GM21526 (cell line): ENCODE measurements around the gene MARCHF10.
"Not testable (repeated sequence)": the region's sequence is repeated elsewhere in the genome, so short reads cannot be mapped to it uniquely, and the experiment has no call there.

Source experiments
- ATAC-seq: cut with Tn5 transposase; IDR thresholded peaks from one replicate; pipeline ENCODE4 v1.9.1; 2021; ENCODE audit warnings: moderate library complexity; ENCODE audit not compliant: unreplicated experiment, low FRiP score

MARCHF10 gene

DNA sequence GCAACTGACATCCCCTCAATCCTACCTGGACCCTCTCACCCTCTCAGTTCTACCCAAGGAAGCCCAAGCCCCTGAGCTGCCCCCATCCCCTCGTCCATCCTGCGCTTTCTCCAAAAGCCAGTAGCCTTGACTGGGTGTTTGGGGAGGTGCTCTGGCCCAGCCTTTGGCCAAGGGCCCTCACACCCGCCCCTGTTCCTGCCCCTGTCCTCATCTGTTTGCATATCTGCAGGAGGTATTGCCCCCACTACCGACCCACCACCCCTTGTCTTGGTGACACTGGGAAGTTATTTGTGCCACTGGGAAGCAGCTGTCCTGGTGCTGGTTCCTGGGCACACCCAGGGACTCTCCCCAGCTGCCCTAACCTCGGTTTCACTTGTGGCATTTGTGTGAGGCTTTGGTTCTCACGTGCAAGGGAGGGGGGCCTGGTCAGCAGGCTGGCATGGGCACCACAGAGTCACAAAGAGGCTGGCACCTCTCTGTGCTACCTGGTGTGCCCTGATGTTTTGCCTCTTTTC, 105.3 kb downstream of the MARCHF10 start:
- ATAC-seq = no peak

GRCh38 chr17:62701706-62702085, 106.4 kb downstream of the MARCHF10 start:
- no peak for ATAC-seq

DNA sequence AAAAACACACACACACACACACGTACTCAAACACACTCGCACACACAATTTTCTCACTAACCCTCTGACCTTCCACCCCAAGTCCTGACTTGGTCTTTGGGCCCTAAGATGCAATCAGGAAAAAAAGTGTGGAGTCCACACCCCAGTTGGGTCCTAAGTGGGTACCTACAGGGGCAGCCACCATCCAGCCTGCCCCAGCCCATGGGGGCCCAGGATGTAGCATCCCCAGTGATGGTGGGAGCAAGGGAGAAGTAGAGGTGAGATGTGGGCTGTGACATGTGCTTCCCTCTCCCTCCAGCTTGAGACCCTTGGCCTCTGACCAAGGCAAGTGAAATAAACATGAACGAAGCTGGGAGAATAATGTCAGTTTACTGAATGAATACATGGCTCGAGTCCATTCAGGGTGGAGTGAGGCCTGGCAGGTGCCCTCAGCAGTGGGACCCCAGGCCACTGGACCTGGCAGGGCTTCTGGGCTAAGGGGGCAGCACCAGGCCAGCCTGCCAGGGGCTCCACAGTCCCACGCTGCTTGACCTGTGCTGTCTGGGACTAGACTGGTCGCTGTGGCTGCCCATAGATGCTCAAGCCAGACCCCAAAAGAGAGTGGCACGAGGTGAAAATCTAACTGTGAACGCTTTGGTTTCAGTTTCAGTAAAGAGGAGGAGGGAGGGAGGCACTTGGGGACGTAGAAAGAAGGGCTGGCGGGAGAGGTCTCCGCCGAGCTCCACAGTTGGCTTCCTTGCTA, 107.0 kb downstream of the MARCHF10 start:
- ATAC-seq = no peak

DNA sequence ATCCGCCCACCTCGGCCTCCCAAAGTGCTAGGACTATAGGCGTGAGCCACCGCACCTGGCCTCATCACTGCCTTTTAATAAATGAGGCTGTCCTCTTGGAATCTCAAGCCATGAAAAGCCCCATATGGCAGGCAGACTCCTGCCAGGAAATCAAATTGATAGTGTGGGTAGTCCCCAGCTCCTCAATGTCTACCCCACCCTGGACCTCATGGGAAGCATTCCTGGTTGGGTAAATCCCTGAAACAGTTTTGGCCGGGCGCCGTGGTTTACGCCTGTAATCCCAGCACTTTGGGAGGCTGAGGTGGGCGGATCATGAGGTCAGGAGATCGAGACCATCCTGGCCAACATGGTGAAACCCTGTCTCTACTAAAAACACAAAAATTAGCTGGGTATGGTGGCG, 109.7 kb downstream of the MARCHF10 start:
- not testable (repeated sequence) for ATAC-seq

DNA sequence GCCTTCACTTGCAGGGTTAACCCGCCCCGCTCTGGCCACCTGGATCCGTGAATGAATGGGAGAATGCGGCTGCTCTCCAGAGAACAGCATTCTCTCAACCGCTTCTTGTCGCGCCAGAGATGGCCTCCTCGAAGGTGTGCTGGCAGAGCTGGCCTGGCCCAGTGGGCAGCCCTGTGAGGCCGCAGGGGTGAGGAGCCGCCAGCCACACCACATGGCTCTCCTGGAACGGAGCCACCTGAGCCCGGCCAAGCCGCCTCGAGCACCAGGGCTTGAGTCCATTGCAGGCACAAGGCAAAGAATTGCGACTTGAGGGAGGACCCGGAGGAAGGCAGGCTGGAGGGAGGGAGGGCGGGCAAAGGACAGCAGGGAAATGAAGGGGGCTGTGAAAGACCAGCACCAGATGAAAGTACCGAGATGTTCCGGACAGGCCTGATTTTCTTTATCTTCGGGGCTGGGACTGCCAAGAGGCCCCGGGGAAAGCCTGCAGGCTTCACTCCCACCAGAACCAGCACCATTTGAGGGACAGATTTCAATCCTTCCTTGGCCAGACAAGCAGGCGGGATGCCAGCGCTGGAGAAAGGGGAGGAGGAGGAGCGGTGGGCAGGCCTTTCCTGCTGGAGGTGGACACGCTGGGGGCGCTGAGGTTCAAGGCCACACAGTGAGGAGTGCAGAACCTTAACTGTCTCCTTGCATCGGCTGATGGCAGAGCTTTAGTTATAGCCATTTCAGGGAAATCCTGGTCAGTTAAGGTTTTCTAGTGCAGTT, 111.2 kb downstream of the MARCHF10 start:
- ATAC-seq = no peak

DNA sequence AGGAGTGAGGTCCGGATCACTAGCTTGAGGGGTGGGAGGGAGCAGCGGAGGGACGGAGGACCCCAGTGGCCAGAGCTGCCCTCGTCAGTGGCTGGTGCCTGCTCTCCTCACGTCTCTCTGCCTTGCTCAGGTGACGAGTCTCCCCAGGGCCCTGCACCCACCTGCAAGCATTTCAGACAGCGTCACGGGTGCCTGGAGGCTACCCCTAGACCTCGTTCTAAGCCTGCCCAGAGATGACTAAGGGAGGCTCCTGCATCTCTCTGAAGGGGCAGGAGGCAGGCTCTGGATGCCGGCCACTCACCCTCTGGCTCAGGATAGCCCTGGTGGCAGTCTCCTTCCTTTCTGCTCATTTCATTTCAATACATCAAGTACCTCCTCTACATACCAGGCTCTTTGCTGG, 111.9 kb downstream of the MARCHF10 start:
- no peak for ATAC-seq

DNA sequence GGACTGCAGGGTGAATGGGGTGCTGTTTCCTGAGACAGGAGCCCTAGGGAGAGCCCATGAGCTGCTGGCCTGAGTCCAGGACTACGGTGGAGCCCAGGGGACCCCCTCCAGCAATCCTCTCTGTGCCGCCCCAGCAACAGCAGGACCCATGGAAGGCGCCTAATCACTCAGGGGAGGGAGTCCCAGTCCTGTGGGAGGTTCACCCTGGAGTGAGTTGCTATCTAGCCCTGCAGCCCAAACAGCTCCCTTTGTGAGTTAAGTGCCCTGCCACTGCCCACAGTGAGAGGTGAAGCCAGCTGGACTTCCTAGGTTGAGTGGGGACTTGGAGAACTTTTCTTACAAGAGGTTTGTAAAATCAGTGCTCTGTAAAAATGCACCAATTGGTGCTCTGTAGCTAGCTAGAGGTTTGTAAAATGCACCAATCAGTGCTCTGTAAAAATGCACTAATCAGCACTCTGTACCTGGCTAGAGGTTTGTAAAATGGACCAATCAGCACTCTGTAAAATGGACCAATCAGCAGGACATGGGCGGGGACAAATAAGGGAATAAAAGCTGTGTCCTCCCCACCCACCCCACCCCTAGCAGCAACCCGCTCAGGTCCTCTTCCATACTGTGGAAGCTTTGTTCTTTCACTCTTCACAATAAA, 112.9 kb downstream of the MARCHF10 start:
- not testable (repeated sequence) for ATAC-seq

DNA sequence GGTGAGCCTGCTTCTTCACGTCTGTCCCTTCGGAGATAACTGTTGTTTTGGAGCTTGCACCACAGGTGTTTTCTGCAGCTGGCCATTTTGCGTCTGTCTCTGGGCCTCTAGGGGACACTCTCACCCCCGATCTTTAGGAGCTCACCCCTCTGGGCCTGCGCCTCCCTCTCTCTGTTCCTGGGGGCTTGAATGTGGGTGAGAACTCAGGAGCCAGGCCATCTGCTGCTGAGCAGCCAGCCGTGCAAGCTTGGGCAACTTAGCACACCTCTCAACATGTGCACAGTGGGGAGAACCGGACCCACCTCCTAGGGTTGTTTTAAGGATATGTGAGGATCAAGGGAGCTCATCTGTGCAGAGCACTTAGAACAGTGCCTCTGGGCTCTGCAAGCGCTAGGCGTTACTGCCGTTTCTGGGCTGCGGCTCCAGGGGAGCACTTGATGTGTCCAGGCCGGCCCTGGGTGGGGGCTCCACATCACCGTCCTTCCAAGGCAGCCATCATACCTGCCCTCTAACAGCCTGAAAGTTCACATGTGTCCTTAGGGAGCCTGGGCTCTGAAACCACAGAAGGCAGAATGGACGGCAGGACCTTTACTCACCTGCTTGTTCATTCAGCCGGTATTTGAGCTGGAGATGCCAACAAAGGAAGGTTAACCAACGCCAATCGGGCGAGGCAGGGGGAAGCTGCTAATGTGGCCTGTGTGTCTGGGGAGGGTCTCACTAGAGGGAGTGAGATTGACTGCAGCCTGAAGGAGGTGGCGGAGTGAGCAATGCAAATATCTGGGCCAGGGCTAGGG, 114.3 kb downstream of the MARCHF10 start:
- no peak for ATAC-seq

GRCh38 chr17:62692721-62693431, 115.2 kb downstream of the MARCHF10 start:
- ATAC-seq = no peak

- ATAC-seq = no peak
These were observed 115.9 kb downstream of the MARCHF10 start for GRCh38 chr17:62692159-62692651.

DNA sequence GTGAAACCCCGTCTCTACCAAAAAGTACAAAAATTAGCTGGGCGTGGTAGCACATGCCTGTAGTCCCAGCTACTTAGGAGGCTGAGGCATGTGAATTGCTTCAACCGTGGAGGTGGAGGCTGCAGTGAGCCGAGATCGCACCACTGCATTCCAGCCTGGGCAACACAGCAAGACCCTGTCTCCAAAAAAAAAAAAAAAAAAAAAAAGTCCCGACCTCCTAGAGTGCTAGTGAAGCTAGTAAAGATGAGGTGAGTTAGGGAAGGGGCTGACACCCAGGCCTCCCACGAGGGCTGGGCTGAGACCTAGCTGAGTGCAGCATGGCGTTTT, 116.6 kb downstream of the MARCHF10 start:
- not testable (repeated sequence) for ATAC-seq

DNA sequence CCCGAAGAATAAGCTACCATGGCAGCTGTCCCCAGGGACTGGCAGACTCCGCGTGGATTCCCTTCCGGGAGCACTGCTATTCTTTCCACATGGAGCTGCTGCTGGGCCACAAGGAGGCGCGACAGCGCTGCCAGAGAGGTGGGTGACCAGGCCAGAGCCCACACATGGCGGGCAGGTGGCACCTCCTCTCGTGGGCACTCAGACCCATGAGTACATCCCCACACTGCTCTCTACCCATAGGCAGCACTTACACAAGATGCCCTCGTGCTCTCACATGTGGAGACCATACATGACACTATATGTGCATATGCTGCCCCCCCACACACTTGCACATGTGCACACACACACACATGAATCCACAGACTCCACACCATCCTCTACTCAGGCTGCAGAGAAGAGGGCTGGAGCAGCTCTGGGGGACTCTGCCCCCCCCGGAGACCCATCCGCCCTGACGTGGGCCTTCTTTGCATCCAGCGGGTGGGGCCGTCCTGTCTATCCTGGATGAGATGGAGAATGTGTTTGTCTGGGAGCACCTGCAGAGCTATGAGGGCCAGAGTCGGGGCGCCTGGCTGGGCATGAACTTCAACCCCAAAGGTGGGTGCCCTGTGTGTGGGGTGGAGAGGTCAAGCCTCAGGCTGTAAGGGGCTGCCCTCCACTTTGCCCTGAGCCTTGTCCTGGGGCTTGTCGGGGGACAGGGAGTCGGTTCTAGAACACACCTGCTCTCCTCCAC, 117.8 kb downstream of the MARCHF10 start:
- no peak for ATAC-seq

DNA sequence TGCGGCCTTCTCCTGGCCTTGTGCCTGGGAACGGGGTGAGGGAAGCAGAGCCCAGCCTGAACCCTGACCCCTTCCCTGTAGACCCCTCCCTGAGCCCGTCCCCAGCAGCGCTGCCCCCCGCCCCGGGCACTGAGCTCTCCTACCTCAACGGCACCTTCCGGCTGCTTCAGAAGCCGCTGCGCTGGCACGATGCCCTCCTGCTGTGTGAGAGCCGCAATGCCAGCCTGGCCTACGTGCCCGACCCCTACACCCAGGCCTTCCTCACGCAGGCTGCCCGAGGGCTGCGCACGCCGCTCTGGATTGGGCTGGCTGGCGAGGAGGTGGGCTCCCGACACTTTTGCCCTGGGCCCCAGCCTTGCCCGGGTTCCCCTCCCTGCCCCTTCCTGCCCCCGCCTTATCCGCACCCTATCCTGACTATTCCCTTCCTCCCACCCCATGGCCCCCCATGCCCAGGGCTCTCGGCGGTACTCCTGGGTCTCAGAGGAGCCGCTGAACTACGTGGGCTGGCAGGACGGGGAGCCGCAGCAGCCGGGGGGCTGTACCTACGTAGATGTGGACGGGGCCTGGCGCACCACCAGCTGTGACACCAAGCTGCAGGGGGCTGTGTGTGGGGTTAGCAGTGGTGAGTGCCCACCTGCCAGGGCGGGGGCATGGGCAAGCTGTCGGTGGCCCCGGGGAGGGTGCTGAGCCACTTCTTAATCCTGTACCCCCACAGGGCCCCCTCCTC, 118.5 kb downstream of the MARCHF10 start:
- no peak for ATAC-seq

GRCh38 chr17:62688398-62689160, 119.5 kb downstream of the MARCHF10 start:
- ATAC-seq = no peak

DNA sequence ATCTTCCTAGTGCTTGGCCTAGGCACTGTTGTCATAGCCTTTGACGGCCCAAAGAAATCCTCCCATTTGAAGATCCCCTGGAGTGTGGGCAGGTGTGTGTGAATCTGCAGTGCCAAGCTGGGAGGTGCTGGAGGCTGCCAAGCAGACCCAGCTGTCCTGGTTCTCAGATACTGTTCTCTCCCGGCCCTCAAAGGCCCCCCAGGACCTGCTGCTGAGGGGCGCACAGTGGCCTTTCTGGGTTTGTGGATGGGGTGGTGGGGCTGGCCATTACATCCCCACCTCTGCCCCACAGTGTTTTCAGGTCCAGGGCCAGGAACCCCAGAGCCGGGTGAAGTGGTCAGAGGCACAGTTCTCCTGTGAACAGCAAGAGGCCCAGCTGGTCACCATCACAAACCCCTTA, 120.1 kb downstream of the MARCHF10 start:
- ATAC-seq = no peak

DNA sequence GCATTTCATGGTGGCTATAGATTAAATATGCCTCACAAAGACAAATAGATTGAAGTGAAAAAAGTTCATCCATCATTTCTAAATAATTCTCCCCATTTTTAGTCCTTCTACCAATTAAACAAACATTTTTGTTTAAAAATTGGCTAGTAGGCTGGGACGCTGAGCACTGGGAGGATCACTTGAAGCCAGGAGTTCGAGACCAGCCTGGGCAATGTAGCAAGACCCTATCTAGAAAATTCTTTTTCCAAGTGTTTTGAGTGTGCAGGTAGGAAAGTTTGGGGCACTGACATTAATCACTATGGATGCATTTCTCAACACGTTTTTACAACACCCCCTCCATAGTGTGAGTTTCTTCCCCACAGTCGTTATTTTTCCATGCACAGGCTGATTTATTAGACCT, 123.9 kb downstream of the MARCHF10 start:
- no peak for ATAC-seq

DNA sequence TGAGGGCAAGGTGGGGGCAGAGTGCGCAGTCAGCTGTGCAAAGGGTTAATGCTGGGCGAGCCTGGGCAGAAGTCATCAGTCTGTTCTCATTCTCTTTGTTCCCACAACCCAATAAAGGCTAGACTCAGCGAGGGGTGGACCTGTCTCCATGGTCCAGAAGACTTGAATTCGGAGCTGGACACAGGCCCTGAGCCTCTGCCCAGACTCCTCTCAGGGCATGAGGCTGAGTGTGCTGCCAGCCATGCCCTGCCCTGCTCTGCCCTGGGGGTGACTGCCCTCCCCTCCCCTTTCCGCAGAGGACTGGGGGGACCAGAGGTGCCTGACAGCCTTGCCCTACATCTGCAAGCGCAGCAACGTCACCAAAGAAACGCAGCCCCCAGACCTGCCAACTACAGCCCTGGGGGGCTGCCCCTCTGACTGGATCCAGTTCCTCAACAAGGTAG, 126.2 kb downstream of the MARCHF10 start:
- no peak for ATAC-seq
